GM19240 (cell line): ENCODE results near the gene VSIG10L2.

Source experiments
- DNase-seq: peaks from one replicate; pipeline ENCODE4 v3.0.0; 2011; ENCODE audit warnings: low spot score; ENCODE audit not compliant: insufficient read length

VSIG10L2 gene

DNA sequence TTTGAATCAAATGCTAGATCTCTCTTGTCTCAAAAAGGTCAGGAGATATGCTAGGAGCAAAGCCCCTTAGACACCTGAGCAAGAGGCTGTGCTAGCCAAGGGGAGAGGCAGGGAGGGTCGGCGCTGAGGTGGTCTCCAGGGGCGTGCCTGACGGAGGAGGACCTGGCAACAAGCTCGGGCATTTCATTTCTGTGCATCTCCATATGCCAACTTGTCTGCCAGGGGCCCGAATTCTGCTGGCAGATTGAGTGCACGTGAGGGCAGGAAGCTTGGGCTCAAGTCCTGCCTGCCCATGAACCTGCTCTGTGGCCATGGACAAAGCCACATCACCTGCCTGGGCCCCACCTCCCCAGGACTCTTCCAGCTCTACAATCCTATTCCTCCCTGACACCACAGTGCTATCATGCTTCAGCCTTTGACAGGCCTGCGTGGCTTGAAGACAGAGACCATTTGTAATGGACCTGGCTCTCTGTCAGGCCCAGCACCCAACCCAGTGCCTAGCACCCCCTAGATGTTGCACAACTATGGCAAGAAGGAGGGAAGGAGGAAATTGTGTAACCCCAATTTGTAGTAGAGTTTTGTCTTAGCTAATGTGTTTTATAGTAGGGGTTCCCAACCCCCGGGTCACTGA, 16.3 kb upstream of the VSIG10L2 start:
- DNase-seq = no peak

DNA sequence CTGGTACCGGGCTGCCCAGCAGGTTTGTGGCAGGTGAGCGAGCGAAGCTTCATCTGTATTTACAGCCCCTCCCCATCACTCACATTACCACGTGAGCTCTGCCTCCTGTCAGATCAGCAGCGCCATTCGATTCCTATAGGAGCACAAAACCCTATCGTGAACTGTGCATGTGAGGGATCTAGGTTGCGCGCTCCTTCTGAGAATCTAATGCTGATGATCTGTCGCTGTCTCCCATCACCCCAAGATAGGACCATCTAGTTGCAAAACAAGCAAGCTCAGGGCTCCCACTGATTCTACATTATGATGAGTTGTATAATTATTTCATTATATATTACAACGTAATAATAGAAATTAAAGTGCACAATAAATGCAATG, 15.8 kb upstream of the VSIG10L2 start:
- DNase-seq = no peak

DNA sequence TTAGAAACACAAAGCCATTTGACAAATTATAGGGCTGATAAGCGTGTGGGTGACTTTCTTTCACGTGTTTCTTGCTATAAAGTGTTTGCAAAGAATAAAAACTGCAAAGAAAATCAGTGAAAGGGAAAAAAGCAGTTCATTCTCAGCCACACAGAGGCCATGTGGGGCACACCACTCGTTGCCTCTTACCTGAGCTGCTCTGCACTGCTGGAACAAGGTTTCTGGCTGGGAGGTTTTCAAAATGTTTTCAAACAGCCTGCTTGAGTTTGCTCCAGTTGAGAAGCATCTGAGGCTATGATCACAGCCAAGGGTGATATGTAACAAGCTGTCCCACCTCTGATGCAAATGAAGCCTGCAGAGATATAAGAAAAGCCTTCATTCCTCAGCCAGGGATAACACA, 14.7 kb upstream of the VSIG10L2 start:
- DNase-seq = no peak

DNA sequence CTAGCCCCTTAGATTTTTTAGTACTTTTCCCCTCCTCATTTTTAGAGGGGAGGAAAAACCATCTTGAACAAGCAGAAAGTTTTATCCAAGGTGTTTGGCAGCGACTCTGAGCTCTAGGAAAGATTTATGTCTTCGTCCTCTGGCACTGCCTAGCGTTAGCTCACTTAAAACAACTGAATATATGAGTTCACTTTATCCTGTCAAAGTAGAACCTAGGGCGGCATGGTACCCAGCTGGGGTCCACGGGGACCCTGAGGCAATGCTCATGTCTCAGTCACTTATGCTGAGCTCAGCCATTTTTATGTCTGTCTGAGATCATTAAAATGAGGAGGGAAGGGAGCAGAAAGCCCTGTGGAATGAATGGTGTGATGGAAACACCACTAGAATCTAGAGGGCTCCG, 14.2 kb upstream of the VSIG10L2 start:
- no peak for DNase-seq

DNA sequence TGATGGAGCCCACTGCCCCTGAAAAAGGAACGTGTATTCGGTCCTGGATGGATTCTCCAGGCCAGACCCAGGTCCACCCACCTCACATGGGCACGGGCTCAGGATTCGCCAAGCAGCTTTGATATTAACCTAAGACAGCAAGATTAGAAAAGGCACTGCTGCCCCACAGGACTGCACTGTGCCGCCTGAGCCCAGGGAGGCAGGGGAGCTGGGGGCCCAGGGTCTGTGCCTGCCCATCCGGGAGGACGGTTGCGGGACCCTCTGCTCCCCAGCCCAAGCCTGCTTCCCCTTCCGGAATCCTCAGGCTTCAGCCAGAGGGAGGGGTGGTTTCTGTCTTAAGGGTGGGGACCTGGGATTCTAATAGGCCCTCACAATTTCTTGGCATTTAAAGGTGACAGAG, 13.5 kb upstream of the VSIG10L2 start:
- no peak for DNase-seq

DNA sequence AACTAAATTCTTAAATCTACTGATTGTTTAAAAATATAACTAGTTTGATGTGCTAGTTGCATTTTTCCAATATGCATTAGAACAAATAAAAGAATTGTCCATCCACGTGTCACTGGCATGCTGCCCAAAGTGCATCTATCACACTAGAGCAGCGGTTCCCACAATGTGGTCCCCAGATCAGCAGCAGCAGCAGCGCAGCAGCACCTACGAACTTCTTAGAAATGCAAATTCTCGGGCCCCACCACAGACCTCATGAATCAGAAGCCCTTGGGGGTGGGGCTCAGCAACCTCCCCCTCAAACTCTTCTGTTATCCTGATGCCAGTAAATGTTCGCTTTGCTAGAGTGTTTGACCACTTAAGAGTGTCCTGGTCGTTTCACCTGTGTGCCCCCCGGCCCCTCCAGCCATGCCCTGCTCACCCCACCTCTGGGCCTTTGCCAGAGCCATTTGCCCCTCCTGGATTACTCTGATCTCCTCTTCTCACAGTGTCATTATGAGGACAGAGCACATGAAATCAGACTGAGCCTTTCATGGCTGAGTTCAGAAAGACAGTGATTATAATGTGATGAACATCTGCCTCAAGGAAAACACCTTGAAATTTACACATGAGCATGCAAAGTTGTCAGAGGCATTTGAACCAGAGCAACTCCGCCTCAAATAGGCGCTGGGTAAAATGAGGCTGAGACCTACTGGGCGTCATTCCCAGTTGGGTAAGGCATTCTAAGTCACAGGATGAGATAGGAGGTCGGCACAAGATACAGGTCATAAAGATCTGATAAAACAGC, 12.6 kb upstream of the VSIG10L2 start:
- DNase-seq = no peak

DNA sequence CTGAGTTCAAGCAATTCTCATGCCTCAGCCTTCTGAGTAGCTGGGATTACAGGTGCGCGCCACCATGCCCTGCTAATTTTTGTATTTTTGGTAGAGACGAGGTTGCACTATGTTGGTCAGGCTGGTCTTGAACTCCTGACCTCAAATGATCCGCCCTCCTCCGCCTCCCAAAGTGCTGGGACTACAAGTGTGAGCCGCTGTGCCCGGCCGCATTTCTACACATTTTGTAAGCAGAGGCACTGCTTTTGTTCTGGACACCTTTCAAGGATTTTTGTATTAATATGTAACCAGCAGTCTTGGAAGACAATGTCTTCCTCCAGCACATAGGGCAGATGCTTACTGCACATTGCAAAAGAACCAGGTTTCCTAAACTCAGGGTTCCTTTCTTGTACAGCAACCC, 11.4 kb upstream of the VSIG10L2 start:
- DNase-seq = no peak

DNA sequence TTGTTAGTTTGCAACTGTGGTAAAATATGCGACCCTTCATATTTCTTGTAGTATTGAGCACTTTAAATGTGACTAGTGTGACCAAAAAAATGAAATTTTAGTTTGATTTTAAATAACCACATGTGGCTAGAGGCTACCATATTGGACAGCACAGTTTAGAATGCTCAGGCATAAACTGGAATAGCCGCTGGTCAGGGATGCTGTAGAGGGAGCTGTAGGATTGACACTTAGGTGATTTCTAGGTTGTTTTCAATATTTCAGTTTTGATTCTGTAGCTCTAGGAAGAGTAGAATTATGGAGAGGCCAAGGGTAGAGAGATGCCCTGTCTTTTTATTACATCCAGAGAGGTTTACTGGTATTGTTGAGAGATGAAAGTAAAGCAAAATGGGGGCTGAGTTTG, 10.8 kb upstream of the VSIG10L2 start:
- DNase-seq = no peak

DNA sequence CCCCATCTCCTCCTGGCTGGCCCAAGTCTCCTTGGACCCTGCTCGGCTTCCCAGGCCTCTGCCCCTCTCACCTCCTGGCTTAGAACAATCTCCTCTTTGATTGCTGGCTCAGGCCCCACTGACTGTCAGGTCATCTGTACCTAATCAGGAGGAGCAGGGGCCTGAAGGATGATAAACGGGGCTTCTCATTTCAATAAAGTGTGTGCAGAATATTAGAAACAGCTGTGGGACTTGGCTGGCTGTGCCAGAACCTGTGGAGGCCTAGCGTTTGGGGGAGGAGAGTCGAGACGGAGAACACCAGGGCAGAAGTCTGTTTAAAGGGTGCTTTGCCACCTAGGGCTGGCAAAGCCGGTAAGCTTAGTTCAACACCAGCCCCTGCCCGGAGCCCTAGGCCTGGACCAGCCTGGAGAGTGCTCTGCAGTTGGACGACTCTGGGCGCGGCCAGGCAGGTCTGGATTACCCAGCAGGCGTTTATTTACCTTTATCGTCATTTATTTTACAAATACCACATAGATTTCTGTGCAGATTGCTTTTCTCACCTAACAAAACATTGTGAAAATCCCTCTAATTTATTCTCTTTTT, 10.1 kb upstream of the VSIG10L2 start:
- no peak for DNase-seq

DNA sequence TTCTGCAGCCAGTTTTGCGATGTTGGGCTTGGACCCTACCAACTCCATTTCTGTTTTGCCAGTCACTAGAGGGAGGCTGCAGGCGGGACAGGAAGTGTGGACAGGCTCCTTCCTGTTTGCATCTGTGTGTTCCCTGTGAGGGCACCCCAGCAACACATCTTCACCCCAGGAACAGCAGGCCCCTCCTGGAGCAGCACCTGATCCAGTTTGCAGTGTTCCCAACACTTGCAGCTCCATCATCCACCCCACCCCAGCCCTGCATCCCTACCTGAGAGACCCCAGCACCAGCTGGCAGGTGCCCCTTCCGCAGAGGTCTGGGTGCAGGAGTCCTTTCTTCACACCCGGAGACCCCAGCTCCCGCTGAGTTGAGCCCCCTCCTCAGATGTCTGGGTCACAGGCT, 7.4 kb upstream of the VSIG10L2 start:
- DNase-seq = no peak

DNA sequence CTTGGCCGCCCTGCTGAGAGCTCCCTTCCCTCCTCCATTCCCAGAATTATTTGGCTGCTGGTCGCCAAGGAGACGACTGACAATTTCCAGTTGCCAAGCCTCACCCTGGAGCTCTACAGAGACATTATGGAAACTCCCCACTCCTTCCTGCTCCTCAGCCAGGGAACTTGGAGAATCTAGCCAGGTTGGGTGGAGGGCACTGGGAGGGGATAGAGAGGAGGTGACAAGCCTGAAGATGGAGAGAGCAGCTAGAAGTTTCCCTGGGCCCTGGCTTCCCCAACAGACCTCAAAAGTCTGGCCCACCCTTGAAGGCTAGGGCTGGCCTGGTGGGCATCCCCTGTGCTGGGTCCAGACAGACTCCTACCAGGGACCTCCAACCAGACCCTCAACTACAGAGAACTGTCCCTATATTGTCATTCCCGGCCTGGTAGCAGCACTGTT, 6.7 kb upstream of the VSIG10L2 start:
- DNase-seq = no peak

DNA sequence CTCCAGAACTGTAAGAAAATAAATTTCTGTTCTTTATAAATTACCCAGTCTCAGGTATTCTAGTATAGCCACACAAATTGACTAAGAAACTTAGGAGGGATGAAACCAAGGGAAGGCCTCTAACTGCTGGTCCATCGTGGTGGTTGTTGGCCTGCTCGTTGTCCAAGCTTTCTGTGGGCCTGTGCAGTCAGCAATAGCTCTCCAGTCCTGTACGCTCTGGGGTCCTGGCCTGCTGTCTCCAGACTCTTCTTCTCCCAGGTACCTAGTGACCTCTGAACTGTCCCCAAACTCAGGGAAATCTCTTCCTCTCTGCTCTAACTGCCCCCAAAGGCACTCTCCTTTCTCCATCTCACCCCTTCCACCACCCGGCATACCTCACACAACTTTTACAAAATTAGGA, 5.7 kb upstream of the VSIG10L2 start:
- DNase-seq = no peak

DNA sequence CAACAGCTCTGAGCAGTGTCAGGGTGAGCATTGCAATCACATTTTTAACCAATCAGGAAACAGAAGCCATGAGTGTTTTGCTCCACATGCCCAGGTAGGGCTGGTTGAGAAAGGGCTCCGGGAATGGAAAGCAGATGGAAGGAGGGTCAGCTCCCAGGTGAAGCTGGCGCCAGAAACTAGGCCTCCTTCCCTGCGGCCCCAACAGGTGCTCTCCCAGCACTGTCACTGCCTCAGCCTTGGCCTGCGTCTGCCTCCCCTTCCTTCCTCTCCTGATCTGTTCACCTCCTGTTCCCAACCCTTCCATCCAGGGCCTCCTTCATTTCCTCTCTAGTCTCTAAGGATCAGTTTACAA, 4.6 kb upstream of the VSIG10L2 start:
- DNase-seq = no peak

DNA sequence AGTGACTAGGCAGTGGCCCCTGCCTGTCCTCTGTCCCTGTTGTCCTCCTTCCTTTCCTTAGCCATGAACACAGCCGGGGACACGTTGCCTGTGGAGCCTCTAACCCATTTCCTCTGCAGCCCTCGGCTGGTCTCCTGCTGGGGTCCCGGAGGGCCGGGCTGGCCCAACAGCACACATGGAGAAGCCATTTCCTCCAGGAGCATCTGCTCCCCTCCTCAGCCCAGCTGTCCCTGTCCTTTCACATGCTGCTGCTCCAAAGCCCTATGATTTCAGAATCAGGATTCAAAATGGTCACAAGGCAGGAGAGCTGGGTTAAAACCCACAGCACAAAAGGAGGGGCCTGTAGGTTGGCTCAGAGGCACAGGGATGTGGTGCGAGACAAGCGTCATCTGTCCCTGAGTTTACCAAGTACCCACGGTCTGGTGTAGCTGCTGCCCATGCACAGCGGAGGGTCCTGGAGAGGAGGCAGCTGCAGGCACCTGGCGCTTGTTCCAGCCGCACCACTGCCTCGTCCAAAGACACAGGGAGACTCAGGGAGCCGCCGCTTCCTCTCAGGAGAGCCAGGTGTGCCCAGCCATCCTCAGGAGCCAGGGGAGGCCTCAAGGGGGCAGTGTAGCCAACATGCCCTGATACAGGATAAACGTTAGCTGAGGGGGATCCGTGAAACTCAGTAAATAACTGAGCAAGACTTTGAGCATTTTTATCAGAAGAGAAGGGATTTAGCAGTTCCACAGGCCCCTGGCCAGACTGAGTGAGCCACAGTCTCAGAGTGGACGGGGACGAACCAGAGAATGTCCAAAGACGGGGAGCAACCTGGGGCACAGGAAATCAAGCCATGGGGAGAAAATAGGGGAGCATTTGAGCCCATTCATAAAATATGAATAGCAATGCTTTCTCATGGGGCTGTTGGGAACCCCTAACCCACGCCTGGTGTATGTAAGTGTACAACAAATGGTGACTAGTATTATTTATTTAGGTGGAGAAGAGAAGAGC, 3.9 kb upstream of the VSIG10L2 start:
- peak; percentile 33 for DNase-seq

DNA sequence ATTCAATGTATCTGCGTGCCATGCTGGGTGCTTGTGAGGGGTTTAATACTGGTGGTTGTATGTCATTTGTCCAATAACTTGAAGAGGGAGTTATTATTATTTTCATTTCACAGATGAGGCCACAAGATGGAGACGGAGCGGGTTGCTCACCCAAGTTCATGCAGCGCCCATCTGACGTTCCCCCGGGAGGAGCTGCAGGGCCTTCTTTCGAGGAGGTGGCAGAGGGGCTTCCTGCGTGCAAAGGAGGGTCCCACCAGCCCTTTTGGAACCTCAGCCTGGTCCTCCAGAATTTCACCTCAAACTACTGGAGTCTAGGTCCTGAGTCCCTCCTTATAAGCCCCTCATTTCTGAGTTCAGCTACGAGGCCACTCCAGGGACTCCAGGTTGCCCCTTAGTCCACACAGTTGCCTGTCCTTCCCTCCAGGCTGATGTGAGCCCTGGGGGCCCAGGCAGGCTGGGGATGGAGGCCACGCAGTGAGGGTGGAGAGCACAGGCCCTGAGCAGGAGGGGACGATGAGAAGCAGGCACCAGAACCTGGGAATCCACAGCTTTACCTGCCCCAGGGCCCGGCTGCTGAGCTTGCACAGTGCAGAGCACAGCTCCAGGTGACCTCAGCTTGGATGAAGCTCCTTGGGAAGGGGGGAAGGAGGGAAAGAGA, 2.9 kb upstream of the VSIG10L2 start:
- DNase-seq = no peak

DNA sequence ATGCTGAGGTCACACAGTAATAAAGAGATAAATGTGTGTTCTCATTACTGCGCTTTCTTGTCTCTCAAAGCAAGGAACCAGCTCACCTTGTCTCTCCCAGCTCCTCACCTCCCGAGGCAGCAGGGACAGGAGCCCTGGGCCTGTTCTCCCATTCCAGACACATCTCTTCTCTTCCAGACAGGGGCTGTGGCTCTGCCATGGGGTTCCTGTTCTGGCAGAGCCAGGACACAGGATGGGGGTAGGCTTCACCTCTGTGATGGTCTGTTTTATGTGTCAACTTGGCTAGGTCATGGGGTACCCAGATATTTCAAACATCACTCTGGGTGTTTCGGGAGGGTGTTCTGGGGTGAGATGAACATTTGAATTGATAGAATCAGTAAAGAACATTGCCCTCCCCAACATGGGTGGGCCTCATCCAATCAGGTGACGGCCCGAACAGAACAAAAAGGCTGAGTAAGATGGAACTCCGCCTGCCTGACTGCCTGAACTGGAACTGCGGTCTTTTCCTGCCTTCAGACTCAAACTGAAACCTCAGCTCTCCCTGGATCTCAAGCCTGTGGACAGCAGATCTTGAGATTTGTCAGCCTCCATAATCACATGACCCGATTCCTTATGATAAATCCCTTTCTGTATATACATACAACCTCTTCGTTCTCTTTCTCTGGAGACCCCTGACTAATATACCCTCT, 2.0 kb upstream of the VSIG10L2 start:
- no peak for DNase-seq

DNA sequence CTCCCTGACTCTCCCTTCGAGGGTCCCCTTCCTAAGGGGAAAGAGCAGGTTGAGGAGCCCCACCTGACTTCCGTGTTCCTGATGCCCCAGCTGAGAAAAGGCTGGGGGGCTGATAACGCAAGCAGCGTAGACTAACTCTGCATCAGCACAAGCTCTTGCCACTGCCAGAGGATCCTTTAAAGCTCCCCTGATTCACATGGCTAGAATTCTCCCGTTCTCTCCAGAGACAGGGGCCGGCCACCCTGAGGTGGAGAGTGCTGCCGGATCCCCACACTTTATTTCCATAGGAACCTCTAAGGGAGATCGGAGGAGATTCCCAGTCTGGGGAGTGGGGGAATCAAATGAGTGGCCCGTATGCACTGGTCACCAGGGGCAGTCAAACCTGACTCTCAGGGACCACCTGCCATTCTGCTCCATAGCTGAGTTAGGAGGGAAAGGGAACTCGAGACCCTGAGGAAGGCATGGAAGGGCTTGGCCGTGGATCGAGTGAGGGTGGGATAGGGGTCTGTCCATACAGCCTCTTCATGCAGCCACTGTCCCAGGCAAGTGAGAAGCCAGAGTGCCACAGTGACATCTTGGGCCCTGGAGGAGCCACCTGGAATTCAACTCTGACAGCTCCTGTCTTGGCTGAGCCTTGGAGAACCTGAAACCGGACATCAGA, 1.4 kb upstream of the VSIG10L2 start:
- no peak for DNase-seq

DNA sequence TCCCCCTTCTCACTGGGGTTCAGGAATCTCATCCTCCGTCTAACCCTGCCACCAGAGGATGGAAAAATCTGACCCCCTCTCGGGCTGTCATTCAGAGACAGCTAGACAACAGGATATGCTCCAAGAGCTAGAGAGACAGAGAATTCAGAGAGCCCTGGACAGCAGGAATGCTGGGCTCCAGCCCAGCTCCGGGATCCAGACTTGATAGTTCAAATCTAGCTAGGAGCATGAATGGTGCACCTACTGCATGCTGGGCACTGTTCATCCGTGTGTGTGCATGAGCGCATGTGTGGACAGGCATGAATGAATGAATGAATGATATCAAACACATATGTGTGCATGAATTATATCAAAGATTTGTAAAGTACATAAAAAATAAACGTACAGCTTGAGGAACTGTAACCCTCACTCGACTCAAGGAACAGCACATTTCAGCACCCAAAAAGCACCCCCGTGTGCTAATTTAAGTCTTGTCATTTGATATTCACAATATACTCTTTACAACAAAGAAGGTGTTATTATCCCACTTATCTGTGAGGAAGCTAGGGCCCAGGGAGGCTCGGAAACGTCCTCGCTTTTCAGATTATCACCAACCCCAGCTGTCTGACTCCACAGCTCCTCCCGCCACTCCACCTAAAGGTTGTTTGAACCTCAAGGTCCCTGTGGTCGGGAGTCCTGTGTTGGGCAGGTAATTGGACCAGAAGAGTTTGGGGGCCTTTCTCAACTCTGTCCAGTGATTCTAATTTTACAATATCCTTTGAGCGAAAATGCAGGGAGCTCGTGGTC, 640 bp upstream of the VSIG10L2 start:
- no peak for DNase-seq

DNA sequence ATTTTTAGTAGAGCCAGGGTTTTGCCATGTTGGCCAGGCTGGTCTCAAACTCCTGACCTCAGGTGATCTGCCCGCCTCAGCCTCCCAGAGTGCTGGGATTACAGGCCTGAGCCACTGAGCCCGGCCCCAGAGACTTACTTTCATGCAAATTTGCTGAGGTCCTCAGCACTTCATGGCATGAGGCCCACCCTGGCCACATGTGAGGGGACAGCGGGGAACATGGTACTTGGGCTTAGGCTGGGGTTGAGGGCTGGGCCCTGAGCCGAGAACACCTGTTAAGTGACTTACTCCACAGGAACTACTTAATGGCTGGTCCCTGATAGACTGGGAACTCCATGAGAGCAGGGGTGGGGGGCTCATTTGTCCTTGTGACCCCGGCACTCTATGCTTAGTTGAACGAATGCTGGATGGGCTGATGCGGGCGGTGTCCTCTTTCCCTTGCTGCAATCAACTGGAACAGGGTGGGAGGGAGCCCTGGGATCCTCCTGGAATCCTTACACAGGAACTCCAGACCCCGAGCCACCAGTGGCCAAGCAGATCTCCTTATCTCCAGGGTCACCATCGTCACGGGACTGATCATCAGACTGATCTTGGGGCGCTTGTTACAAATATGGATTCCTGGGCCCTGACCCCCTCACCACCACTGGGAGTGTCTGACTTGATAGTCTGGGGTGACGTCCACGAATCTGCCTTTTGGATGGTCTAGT, 1.0 kb downstream of the VSIG10L2 start:
- no peak for DNase-seq
